Progenitor cell of endocrine pancreas (in vitro differentiated cells): ENCODE data around the gene SLC9A3. TPM values are rescaled to one million over a fixed set of nuclear protein-coding genes. Genes with fewer than 3 reads are reported as not detected.

Experiments
- DNase-seq: peaks from one replicate; pipeline ENCODE4 v3.0.0; 2021; ENCODE audit warnings: low spot score; ENCODE audit not compliant: unreplicated experiment
- H3K27ac Mint-ChIP-seq: 2 replicates; pipeline ENCODE4 v1.8.0; 2021; ENCODE audit warnings: mild to moderate bottlenecking, moderate library complexity, mixed read lengths
- H3K27me3 Mint-ChIP-seq: 2 replicates; pipeline ENCODE4 v1.8.0; 2021; ENCODE audit warnings: mixed read lengths
- H3K36me3 Mint-ChIP-seq: 2 replicates; pipeline ENCODE4 v1.8.0; 2022; ENCODE audit warnings: mixed read lengths; ENCODE audit not compliant: insufficient read depth
- H3K4me1 Mint-ChIP-seq: 2 replicates; pipeline ENCODE4 v1.8.0; 2021; ENCODE audit warnings: low read depth, mixed read lengths
- H3K4me3 Mint-ChIP-seq: 2 replicates; pipeline ENCODE4 v1.8.0; 2021; ENCODE audit warnings: low read depth, mild to moderate bottlenecking, moderate library complexity, mixed read lengths
- H3K9me3 Mint-ChIP-seq: 2 replicates; pipeline ENCODE4 v1.8.0; 2021; ENCODE audit warnings: low read depth, mixed read lengths
- total RNA-seq: library from RNA; stranded (reverse); gene quantifications from 2 replicates; pipeline ENCODE4 v1.2.1, GENCODE V29; 2021
- TF ChIP-seq, protein P1 (sequence below): fragments of 200-600 bp; sonication (generic); IDR thresholded peaks from one replicate; pipeline ENCODE4 v1.5.0; 2021; ENCODE audit warnings: antibody characterized with exemption, mild to moderate bottlenecking; ENCODE audit not compliant: unreplicated experiment

Gene SLC9A3
- total RNA-seq, 1 donor from 2014 or later, result 1.7 TPM

DNA sequence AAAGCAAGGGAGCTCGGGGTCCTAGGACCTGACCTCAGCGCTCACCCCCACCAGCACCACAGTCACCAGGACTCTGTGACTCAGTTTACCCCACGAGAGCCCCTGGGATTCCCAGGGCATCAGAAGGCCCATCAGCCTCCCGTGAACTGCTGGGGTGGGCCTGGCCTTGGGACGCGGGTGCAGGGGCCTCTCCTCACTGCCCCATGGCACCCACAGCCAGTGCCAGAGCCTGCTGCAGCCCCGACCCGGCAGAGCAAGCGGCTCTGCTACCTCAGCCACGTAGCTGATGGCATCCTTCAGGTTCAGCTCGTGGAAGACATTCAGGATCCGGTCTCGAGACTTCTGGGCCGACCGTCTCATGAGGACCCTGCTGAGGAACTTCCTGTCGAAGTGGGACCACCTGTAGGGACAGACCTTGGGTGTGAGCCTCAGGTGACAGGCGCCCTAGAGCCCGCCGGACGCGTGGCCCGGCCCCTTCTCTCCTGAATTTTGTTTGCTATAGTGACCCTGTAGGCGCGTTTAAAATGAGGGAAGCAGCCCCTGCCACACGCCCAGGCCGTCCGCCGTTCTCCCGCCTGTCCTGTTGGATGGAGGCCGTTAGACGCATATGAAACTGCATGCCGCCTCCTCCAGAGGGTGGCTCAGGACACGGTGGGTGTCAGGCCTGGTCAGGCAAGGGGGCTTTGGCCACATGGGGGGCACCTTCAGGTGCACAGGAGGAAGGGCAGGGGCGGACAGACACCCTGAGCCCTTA, 44.5 kb downstream of the SLC9A3 start:
- no peak overlapping the region for H3K27ac Mint-ChIP-seq
- H3K4me1 Mint-ChIP-seq, result no peaks in the 10 kb centered on the region
- H3K36me3 Mint-ChIP-seq, result no peaks in the 10 kb centered on the region
- H3K9me3 Mint-ChIP-seq, result no peaks in the 10 kb centered on the region
- peaks cover 3% of the 10 kb centered on the region for H3K27me3 Mint-ChIP-seq
- TF ChIP-seq, protein P1, sequence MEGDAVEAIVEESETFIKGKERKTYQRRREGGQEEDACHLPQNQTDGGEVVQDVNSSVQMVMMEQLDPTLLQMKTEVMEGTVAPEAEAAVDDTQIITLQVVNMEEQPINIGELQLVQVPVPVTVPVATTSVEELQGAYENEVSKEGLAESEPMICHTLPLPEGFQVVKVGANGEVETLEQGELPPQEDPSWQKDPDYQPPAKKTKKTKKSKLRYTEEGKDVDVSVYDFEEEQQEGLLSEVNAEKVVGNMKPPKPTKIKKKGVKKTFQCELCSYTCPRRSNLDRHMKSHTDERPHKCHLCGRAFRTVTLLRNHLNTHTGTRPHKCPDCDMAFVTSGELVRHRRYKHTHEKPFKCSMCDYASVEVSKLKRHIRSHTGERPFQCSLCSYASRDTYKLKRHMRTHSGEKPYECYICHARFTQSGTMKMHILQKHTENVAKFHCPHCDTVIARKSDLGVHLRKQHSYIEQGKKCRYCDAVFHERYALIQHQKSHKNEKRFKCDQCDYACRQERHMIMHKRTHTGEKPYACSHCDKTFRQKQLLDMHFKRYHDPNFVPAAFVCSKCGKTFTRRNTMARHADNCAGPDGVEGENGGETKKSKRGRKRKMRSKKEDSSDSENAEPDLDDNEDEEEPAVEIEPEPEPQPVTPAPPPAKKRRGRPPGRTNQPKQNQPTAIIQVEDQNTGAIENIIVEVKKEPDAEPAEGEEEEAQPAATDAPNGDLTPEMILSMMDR, result no peak
- DNase-seq, result no peak
- no peak overlapping the region for H3K4me3 Mint-ChIP-seq

DNA sequence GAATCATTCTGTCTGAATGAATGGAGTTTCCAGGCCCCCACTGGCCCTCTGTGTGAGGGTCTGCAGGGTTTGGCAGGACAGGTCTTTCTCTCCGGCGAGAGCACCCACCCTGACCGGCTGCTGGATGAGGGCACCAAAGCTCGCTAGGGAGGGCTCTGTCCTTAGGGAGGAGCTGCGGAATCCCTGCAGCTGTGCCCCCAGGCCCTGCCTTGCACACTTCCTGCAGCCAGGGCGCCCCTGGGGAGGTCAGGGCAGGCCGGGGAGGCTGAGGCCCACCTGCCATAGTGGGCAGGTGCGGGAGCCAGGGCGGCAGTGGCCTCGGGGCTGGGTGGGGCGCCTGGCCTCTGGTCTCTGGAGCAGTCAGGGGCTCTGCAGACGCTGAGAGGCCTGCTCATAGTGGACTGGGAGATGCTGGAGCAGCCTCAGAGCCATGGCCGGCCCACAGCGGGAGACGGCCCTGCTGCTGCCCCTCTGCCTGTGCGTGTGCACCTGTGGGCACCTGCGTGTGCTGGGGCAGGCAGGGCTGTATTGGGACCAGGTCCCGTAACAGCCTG, 45.2 kb downstream of the SLC9A3 start:
- Mint-ChIP-seq H3K36me3 (no peaks in the 10 kb centered on the region), H3K27me3 (peaks cover 3% of the 10 kb centered on the region), H3K9me3 (no peaks in the 10 kb centered on the region), H3K4me3 (no peak overlapping the region), H3K4me1 (no peaks in the 10 kb centered on the region), H3K27ac (no peak overlapping the region)
- no peak for DNase-seq
- TF ChIP-seq, protein P1, result no peak

DNA sequence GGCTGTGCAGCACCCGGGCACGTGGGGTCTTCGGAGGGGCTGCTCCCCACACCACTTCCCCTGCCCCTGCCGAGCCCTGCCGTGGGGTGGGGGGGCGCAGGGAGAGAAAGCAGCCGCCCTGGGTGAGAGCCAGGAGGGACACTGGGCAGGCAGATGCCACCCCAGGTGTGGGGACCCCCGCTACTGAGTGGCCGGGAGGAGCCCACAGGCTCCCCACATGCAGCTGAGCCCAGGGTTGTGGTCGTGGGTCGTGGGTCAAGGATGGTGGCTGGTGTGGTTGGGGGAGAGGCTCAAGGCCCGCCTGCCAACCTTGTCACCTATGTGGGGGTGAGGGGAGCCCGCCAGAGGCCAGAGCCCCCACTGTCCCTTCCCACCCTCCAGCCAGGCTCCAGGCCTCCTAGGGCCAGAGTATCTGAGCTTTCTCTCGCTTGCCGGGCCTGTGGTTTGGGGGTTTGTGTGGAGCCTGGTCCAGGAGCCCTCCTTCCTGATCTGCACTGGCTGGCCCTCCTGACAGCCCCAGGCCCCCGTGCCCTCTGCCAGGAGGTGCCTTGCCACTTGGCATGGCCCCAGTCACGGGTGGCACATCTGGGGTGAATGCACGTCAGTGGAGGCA, 45.8 kb downstream of the SLC9A3 start:
- H3K9me3 Mint-ChIP-seq, result no peaks in the 10 kb centered on the region

DNA sequence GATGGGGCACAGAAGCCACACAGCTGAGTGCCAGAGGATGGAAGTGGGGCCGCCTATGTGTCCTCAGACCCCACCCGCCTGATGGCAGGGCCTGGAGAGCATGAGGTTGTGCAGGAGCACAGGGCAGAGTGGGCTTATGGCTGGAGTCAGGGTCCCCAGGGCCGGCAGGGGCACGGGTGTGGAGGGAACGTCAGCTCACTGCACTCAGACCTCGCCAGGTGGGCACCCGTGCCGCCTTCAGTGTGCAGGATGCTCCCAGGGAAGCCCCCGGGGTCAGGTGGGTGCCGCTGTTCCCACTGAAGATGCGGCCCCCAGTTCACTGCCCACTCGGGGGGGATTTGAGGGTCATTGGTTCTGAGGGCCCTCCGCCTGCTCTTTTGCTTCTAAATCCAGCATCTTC, 46.4 kb downstream of the SLC9A3 start:
- H3K4me1 Mint-ChIP-seq, result peaks cover 2% of the 10 kb centered on the region
- H3K27ac Mint-ChIP-seq, result no peak overlapping the region
- no peak overlapping the region for H3K4me3 Mint-ChIP-seq
- no peak for DNase-seq
- H3K9me3 Mint-ChIP-seq, result no peaks in the 10 kb centered on the region
- TF ChIP-seq, protein P1, result no peak
- H3K36me3 Mint-ChIP-seq, result no peaks in the 10 kb centered on the region
- H3K27me3 Mint-ChIP-seq, result peaks cover 3% of the 10 kb centered on the region

More for the DNA sequence above, 45.8 kb downstream of the SLC9A3 start:
- DNase-seq, result no peak
- Mint-ChIP-seq H3K36me3 (no peaks in the 10 kb centered on the region), H3K4me3 (no peak overlapping the region), H3K27me3 (peaks cover 3% of the 10 kb centered on the region), H3K27ac (no peak overlapping the region), H3K4me1 (peaks cover 2% of the 10 kb centered on the region)
- TF ChIP-seq, protein P1, result no peak

DNA sequence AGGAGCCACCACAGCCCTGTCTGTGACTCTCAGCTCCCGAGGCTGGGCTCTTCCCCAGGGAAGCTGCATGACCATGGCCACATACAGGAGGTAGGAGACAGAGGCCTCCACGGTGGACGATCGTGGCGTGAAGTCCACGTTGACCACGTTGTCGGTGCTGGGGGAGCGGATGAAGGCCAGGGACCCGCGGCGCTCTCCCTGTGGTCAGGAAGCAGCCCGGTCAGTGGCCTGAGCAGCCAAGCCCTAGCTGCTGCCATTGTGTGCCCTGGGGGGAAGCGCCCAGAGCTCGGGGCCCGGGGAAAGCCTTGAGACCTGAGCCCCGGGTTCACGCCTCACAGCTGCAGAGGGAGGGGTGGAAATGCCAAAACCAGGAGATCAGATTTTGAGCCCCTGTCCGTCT, 47.0 kb downstream of the SLC9A3 start:
- Mint-ChIP-seq H3K27ac (no peak overlapping the region), H3K36me3 (no peaks in the 10 kb centered on the region), H3K9me3 (no peaks in the 10 kb centered on the region), H3K27me3 (peaks cover 3% of the 10 kb centered on the region), H3K4me3 (no peak overlapping the region), H3K4me1 (peaks cover 2% of the 10 kb centered on the region)
- TF ChIP-seq, protein P1, result no peak
- DNase-seq, result no peak
